PC-9 (cell line): ENCODE measurements around the gene RAMACL.

Source experiments
- CTCF ChIP-seq: fragments of 200-600 bp; sonication (generic); conservative IDR thresholded peaks from 2 replicates; pipeline ENCODE4 v1.6.1; 2017; ENCODE audit warnings: mixed run types, antibody characterized with exemption, mild to moderate bottlenecking, moderate library complexity
- EZH2 ChIP-seq: fragments of 200-600 bp; sonication (generic); IDR thresholded peaks from 2 replicates; pipeline ENCODE4 v1.8.0; 2017; ENCODE audit warnings: antibody characterized with exemption, low read depth

- TF ChIP-seq EZH2 (no peak), CTCF (no peak)
These were observed 44.5 kb downstream of the RAMACL start for GRCh38 chr6:166541876-166542579.
